ENCODE data around the gene KIF13A. TPM values are rescaled to one million over a fixed set of nuclear protein-coding genes. Genes with fewer than 3 reads are reported as not detected.

Gene KIF13A
- total and polyA plus RNA-seq, 10 of the 15 experiments (the other 5 are each of a cell fraction or from before 2014, with no cell fraction given) = 0.02 to 0.26 (median 0.13) TPM; not detected in 2

DNA sequence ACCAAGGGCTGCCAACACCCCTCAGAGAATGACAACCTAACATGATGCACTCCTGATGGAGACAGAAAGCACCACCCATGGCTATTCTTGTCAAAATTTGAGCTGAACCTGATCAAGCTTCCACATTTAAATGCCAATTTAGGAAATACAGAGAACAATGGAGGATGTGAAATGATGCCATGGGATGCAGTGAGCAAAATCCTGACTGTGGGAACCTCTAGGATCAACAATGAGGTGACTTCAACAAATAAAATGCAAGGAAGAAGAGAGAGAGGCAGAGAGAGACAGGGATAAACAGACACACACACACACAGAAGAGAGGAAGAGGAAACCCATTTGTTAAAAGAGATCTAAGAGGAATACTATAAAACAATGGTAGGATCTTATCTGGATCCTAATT is 161.1 kb downstream of the KIF13A start:
- ChIA-PET RAD21 (ENCODE audit: unreplicated experiment) (no interaction called here), SMC1A (ENCODE audit: uncharacterized antibody, unreplicated experiment) (no interaction called here), POLR2A (no interaction called here), CTCF (no interaction called here)
- no peaks in the 10 kb centered on the region; a peak in 1 of 4 replicates for H3K27me3 ChIP-seq (replicated peaks in 1 of 2; ENCODE audit: control insufficient read depth in 2 of 2, insufficient read depth in 2 of 2, low read length in 1 of 2)
- ATAC-seq (no peak), DNase-seq (ENCODE audit: low read depth, low spot score) (no peak), FAIRE-seq (no peak)
- H4K20me1 ChIP-seq (ENCODE audit: control insufficient read depth, insufficient read depth) = no peaks in the 10 kb centered on the region
- no TSS peak for BruUV-seq (replicated peaks)
- H3K4me1 ChIP-seq (ENCODE audit: control insufficient read depth, insufficient read depth, low read length) = no peaks in the 10 kb centered on the region
- no peak overlapping the region for H3K4me2 ChIP-seq (ENCODE audit: control insufficient read depth, insufficient read depth)
- no peak overlapping the region for H3K9ac ChIP-seq (ENCODE audit: control insufficient read depth, insufficient read depth, low read length)
- H3K36me3 ChIP-seq (ENCODE audit: control insufficient read depth in 2 of 2, insufficient read depth in 2 of 2, low read length in 1 of 2) = no peaks in the 10 kb centered on the region
- H3K4me3 ChIP-seq = no peak overlapping the region
- no peak for TF ChIP-seq NRF1 (conservative IDR thresholded peaks at IDR 0.05; ENCODE audit: low read depth, low read length)
- TF ChIP-seq CHD1 (IDR thresholded peaks at IDR 0.05; ENCODE audit: low read depth, low read length) = no peak
- no peak for TF ChIP-seq SREBF2 (IDR thresholded peaks at IDR 0.05; ENCODE audit: low read length)
- no peak for TF ChIP-seq HDGF (IDR thresholded peaks at IDR 0.05)
- TF ChIP-seq, protein P1, sequence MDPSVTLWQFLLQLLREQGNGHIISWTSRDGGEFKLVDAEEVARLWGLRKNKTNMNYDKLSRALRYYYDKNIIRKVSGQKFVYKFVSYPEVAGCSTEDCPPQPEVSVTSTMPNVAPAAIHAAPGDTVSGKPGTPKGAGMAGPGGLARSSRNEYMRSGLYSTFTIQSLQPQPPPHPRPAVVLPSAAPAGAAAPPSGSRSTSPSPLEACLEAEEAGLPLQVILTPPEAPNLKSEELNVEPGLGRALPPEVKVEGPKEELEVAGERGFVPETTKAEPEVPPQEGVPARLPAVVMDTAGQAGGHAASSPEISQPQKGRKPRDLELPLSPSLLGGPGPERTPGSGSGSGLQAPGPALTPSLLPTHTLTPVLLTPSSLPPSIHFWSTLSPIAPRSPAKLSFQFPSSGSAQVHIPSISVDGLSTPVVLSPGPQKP (IDR thresholded peaks at IDR 0.05; ENCODE audit: low read depth, low read length) = no peak
- TF ChIP-seq STAT1 (conservative IDR thresholded peaks at IDR 0.05) = no peak
- TF ChIP-seq, protein P2, sequence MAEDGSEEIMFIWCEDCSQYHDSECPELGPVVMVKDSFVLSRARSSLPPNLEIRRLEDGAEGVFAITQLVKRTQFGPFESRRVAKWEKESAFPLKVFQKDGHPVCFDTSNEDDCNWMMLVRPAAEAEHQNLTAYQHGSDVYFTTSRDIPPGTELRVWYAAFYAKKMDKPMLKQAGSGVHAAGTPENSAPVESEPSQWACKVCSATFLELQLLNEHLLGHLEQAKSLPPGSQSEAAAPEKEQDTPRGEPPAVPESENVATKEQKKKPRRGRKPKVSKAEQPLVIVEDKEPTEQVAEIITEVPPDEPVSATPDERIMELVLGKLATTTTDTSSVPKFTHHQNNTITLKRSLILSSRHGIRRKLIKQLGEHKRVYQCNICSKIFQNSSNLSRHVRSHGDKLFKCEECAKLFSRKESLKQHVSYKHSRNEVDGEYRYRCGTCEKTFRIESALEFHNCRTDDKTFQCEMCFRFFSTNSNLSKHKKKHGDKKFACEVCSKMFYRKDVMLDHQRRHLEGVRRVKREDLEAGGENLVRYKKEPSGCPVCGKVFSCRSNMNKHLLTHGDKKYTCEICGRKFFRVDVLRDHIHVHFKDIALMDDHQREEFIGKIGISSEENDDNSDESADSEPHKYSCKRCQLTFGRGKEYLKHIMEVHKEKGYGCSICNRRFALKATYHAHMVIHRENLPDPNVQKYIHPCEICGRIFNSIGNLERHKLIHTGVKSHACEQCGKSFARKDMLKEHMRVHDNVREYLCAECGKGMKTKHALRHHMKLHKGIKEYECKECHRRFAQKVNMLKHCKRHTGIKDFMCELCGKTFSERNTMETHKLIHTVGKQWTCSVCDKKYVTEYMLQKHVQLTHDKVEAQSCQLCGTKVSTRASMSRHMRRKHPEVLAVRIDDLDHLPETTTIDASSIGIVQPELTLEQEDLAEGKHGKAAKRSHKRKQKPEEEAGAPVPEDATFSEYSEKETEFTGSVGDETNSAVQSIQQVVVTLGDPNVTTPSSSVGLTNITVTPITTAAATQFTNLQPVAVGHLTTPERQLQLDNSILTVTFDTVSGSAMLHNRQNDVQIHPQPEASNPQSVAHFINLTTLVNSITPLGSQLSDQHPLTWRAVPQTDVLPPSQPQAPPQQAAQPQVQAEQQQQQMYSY (CRISPR knock-in tag; IDR thresholded peaks at IDR 0.05) = no peak
- TF ChIP-seq ZNF384 (IDR thresholded peaks at IDR 0.05; ENCODE audit: borderline replicate concordance, low read depth, low read length) = no peak
- TF ChIP-seq BHLHE40 (IDR thresholded peaks at IDR 0.05; ENCODE audit: borderline replicate concordance in 1 of 2, low read depth in 2 of 2, low read length in 1 of 2) = no peak
- H3K9me3 ChIP-seq (replicated peaks; ENCODE audit: control insufficient read depth, insufficient read depth, low read length) = no peaks in the 10 kb centered on the region
- no peak overlapping the region for H3K27ac ChIP-seq (ENCODE audit: control insufficient read depth, insufficient read depth)
- in situ Hi-C loops (cut with MboI) = no loop called here
- no peak overlapping the region for H2AFZ ChIP-seq (ENCODE audit: control insufficient read depth, low read depth, low read length)
- intact Hi-C loops (cut with micrococcal nuclease; ENCODE audit: unreplicated experiment) = no loop called here
- H3K79me2 ChIP-seq (ENCODE audit: control insufficient read depth, insufficient read depth, low read length) = no peaks in the 10 kb centered on the region

Measured in GM12878 (cell line).